GM21360 (cell line): ENCODE results near the gene DCDC2B.

Experiments
- ATAC-seq: cut with Tn5 transposase; IDR thresholded peaks from one replicate; pipeline ENCODE4 v1.9.1; 2021; ENCODE audit warnings: mild to moderate bottlenecking, moderate library complexity; ENCODE audit not compliant: unreplicated experiment

DCDC2B gene

GRCh38 chr1:32221980-32222755, 13.3 kb downstream of the DCDC2B start, which contains the start of the genes EIF3I and TMEM234:
TSS of gene EIF3I (plus strand) at chr1:32222407. CDS start at chr1:32222442, 35 bp downstream.
TSS of gene TMEM234 (minus strand) at chr1:32222353. CDS start at chr1:32222322, 31 bp downstream.
- peak; percentile 89 for ATAC-seq

- no peak for ATAC-seq
Observed at GRCh38 chr1:32223683-32224082, 14.8 kb downstream of the DCDC2B start.

- no peak for ATAC-seq
Observed at GRCh38 chr1:32224285-32224684, 15.4 kb downstream of the DCDC2B start.

- ATAC-seq = no peak
Observed at GRCh38 chr1:32228771-32229170, 19.9 kb downstream of the DCDC2B start.

- no peak for ATAC-seq
Observed at GRCh38 chr1:32231843-32232432, 23.0 kb downstream of the DCDC2B start.

GRCh38 chr1:32232558-32233304, 23.8 kb downstream of the DCDC2B start:
- ATAC-seq = no peak

- no peak for ATAC-seq
Observed at GRCh38 chr1:32234792-32235191, 25.9 kb downstream of the DCDC2B start.

GRCh38 chr1:32239337-32239736, 30.4 kb downstream of the DCDC2B start:
- no peak for ATAC-seq

- ATAC-seq = no peak
Observed at GRCh38 chr1:32239790-32240139, 30.9 kb downstream of the DCDC2B start.

- no peak for ATAC-seq
Observed at GRCh38 chr1:32240140-32240951, 31.5 kb downstream of the DCDC2B start.

GRCh38 chr1:32241001-32241763, 32.3 kb downstream of the DCDC2B start:
- ATAC-seq = no peak

- no peak for ATAC-seq
Observed at GRCh38 chr1:32242341-32242851, 33.5 kb downstream of the DCDC2B start.

GRCh38 chr1:32246888-32247273, 38.0 kb downstream of the DCDC2B start, which contains the start of gene FAM167B:
TSS of gene FAM167B (plus strand) at chr1:32247222. CDS start at chr1:32247422, 200 bp downstream.
- ATAC-seq = no peak

- ATAC-seq = no peak
Observed at GRCh38 chr1:32247452-32247851, 38.6 kb downstream of the DCDC2B start.

GRCh38 chr1:32247983-32248889, 39.3 kb downstream of the DCDC2B start:
- peak; percentile 31 for ATAC-seq

- ATAC-seq = peak; percentile 38
Observed at GRCh38 chr1:32249831-32250525, 41.1 kb downstream of the DCDC2B start.

- no peak for ATAC-seq
Observed at GRCh38 chr1:32250893-32251716, 42.2 kb downstream of the DCDC2B start, which contains the start of gene LCK. TSS of gene LCK (plus strand) at chr1:32251265. CDS start at chr1:32274330, 23,065 bp downstream.
